EL (cell line): ENCODE data around the gene UFC1.

ENCODE experiments used
- DNase-seq: peaks from one replicate; pipeline ENCODE4 v3.0.0-alpha.2; 2016

UFC1 gene

DNA sequence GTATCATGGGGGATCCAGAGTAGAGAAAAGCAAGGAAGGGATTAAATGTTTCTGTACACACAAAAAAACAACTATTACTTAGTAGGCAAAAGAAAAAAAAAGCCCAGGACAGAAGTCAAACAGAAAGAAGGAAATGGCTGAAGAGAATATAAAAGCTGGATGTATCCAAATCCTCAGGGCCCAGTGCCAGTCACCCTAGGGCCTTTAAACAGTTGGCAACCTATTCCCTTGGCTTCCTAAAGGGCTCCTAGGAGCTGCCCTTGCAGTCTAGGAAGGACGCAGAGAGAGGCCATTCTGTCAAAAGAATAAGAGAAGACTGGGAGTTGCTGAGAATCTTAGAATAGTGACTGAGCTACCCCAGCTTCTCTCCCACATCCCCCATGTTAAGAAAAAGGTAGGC lies 18.6 kb downstream of the UFC1 start:
- no peak for DNase-seq

DNA sequence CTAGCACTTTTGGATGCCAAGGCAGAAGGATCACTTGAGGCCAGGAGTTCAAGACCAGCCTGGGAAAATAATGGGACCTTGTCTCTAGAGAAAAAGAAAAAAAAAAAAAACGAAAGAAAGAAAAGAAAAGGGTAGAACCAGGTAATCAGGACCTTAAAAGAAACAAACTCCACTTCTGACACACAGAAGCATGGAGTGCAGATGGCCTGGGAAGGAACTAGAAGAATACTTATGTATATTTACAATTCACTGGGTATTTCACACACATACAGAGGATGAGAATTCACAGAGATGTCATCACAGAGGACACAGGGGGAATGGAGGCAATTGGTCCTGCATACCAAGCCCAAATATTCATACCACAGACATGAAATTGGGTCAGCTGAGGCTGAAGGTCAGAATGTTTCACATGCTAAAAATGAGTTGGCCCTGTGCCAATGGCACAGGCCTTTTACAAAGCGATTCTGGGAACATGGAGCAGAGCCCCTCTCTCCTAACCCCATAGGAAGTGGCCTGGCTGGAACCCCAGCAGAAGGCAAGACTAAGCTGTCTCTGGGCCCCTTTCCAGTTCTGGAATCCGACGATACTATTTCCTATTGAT lies 19.1 kb downstream of the UFC1 start:
- peak; percentile 95 for DNase-seq

DNA sequence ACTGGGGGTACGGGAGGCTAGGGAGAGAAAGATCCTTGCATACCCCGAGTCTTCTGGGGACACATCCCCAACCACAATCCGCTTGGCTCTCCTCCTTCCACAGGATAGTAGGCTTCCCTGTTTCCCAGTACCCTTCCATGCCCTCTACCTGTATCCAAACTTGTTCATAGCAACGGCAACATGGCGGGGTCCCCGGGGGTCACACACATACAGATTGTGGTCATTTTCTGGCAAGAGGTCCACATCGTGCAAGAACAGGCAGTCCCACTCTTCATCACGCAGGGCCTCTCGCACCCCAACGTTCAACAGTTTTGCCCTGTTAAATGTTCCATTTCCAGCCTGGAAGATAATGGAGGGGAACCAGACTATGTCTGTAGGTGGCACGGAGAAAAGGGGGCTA lies 19.9 kb downstream of the UFC1 start:
- DNase-seq, result no peak

DNA sequence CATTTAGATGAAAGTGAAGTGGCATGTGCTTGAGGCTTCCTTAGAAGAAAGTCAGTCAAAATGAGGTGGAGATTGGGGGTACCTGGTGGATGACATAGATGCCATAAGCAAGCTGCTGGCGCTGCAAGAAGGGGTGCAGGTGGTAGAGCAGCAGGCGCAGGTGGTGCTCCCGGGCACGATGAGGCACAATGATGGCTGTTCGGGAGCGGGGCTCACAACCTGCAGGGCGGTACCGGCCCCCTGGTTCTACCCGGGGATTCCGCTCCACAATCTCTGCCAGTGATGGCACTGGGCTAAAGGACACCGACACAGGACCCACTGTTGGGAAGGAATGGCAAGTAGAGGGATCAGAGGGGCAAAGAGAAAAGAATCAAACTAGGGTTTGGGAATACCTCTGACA lies 21.1 kb downstream of the UFC1 start:
- DNase-seq, result no peak

DNA sequence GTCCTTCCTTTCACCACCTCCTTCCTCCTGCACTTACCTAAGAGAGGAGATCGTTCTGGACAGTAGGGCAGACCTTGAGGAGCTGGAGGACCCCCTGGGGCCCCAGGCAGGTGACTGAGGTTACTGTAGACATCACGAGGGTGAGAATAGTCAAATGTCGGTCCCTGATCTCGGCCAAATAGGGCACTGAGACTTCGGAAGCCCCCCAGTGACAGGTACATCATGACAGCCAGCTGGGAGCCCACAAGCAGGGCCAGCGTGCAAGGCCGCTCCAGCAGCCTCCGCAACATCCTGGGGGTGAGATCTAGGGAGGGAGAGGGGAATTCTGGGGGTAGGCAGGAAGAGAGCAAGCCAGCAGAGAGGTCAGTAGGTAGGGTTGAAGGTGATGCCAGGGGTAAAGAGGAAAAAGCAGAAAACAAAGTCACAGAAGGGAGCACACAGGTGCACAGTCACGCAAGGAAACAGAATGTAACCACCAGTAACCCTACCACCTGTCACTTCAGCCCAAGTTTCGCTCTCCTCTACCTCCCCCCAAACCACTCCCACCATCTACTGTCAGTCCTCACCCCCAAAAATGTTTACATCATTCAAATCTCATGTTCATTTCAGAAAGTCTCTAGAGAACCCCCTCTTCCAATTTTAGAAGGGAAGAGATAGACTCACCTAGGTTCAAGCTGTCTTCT lies 22.1 kb downstream of the UFC1 start:
- DNase-seq, result no peak

DNA sequence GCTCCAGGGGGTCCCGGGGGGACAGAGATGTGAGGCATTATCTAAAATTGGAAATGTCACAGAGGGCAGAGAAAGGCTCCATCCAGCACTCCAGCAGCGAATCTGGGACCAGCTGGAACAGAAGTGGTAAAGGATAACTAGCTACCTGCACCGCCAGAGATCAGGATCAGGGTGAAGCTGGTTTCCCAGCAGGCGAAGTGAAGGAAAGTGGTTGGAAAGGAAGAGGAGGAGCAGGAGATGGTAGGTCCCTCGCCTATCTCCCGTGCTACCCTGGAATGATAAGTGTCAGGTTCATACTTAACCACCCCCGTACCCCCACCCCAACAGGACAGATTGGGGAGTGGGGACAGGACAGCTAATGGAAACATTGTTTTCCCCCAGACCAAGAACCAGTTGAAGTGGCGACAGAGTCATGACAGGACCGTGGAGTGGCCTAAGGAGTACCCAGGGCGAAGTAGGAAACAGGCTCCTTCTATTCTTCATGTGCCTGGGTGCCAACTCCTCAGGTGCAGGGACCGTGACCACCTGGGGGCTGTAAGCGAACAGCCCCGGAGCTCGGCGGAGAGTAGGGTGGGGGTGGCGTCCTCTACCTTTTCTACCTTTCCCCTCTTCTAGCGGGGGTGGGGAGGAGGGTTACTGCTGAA lies 22.8 kb downstream of the UFC1 start:
- no peak for DNase-seq

DNA sequence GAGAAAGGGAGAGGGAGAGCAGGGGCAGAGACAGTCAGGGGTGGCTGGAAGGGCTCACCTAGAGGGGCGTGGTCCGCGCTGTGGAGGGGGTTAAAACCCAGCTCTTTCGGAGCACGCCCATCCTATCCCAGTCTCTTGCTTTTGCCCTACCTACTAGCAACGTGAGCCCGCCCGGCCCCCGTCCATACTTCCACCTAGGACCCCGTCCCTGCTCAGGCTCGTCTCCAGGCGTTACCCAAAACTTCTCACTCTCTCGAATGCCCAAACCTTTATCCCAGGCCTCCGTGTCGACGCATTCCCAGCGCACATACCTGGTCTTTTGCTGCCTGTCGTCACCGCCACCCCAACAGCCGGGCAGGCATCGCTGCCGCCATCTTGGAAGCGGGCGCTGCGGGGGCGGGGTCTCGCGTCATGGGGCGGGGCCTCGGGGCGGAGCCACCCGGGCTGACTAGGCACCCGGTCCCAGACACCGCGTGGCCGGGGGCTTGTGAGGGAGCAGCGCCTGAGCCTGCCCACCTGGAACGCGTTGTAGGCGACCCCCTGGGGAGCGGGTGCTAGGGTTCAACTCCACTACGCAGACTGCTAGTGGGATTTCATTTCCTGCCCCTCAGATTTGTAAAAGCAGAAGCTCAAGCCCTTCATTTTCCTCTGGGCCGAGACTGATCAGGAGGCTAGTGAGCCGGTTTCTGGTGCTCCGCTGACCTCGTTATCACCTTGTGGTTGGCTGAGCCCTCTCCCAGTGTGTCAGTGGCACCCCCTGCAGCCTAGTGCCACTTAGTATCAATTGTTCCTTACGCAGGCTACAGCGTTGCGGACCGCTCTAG lies 23.5 kb downstream of the UFC1 start, which contains the start of gene B4GALT3:
B4GALT3 (minus strand) TSS at position 396 of the 824 bp plus-strand sequence. CDS start 1,447 bp downstream, outside the sequence.
- DNase-seq, result peak; percentile 77

DNA sequence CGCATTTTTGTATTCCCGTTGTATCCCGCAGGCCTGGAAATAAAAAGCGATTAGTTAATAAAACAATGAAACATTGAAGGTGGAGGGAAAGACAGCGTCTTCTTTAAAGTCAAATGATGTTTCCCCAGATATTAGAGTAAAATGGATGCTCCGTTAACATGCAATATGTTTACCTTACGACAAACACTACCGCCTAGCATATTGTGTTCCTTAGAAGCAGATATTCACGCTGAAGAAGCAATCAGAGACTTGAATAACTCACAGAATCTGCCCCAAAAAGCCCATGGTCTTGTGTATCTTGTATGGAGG lies 24.1 kb downstream of the UFC1 start:
- DNase-seq, result no peak

DNA sequence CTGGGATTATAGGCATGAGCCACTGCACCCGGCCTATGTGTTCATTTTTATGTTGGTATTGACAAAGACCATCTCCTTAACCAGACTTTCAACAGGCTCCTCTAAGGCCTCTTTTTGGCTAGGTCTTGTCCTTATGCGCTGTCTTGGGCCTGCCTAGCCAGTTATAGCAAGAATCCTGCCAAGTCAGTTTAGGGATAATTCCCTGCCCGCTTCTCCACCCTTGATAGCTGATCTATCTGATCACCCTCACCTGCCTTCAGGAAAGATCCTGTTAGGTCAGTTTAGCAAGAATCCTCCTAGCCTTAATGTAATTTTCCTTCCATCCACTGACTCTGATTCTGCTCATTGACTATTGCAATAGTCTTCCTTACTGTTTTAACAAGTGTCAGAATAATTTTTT lies 25.9 kb downstream of the UFC1 start:
- no peak for DNase-seq

DNA sequence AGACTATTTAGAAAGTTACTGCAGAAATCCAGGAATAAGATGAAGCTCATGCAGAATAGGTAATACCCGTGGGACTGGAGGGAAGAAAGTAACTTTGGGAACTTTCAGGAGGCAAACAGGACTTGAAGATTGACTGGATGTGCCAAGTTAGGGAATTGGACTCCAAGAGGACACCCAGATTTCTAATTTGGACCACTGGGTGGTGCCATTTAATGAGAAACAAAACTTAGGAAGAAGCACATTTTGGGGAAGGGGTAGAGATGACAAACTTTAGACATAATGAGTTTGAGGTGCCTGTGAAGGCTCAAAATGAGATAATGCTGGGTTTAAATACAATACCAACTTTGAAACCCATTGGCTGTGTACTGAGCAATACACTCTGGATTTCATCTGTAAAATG lies 26.9 kb downstream of the UFC1 start:
- DNase-seq, result no peak

DNA sequence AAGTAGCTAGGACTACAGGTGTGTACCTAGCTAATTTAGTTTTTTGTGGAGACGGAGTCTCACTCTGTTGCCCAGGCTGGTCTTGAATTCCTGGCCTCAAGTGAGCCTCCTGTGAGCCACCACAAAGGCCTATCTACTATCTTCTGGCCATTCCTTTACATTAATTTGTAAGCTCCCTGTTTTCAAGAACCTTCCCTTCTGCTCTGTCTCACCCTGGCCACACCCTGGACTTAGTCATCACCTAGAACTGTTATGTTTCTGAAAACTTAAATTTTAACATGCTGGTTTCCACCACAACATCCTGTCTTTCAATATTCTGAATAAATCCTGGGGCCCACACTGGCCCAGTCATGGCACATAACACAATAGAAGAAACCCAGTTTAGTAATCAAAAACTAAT lies 28.4 kb downstream of the UFC1 start:
- peak; percentile 63 for DNase-seq

DNA sequence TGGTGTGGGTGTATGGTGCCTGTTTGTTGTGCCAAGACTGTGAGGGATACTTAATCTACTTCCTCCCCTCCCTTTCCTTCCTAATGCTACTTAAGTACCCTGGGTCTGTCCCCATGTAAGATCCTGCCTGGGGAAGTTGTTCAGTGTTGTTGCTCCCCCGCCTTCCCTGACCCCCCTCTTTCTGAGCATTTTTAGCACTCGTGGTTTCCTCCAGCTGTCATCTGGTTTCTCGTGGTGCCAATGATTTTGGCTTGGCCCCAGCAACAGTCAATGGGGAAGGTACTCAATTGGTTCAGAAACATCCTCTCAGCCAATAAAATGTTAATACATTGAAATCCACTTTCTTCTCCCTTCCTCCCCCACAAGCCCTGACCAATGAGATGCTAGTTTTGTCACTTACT lies 31.5 kb downstream of the UFC1 start:
- DNase-seq, result peak; percentile 46

DNA sequence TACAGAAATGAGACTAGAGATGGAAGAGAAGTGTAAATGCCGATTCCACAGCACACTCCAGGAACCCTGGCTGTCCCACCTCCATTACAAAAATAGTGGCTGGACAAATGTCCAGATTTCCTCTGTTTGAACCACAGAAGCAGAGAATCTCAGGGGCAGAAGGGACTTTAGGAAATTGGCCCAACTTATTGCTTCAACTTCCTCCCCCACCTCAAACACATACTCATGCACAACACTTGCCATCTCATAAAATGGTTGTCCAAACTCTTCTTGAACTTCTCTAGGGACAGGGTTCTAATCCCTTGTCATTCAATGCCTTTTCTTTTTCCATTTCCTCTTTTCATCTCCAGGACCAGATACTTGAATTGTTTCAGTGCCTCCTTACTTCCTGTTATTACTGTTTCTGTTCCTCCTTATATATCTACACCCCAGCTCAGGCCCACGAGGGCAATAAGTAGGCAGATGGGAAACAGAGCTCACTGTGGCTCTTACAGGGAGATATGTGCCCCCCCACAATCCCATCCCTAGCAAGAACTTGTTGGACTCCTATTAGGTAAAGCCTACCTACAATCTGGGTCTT lies 32.0 kb downstream of the UFC1 start:
- no peak for DNase-seq

DNA sequence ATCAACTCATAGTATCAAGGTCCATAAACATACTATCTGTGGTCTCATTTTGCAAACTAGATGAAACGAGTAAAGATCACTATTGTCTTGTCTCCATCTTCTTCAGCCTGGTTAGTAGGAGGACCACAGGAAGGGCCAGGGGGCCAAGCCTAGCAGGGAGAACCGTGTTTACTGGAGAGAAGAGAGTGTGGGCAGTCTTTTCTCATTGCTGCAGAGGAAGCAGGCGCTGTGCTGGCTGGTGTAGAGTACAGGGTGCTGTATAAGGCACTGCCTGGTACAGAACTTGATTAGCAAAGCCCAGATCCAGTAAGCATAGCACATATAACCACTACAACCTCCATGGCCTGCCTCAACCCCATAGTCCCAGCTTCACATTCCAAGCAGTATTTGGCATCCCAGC lies 33.5 kb downstream of the UFC1 start:
- no peak for DNase-seq

DNA sequence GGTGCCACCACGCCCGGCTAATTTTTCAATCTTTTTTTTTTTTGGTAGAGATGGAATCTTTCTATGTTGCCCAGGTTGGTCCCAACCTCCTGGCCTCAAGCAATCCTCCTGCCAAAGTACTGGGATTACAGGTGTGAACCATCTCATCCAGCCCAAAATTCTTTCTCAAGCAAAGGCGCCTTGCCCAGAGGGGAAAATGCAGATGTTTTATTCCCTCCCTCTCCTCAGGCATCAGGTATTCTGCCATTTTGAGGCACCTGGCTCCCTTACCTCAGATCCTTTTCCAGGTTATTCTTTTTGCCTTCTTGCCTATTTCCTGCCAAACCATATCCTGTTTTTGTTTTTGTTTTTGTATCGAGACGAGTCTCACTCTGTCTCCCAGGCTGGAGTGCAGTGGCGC lies 34.6 kb downstream of the UFC1 start:
- DNase-seq, result no peak

DNA sequence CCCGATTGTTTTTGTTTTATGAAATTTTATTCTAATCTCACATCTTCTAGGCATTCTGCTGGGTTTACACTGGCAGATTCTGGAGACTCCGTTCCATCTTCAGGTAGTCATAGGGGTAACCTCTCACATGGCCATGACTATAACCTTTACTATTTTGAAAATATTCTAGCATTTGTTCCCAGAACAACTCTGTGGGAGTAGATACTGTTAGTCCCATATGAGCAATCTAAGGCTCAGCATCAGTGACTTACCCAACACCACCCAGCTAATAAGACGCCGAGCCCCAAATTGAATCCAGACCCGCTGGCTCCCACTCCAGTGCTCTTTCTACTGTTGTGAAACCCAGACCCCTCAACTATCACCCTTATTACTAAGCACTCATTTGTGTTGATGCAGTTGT lies 35.3 kb downstream of the UFC1 start:
- DNase-seq, result no peak

DNA sequence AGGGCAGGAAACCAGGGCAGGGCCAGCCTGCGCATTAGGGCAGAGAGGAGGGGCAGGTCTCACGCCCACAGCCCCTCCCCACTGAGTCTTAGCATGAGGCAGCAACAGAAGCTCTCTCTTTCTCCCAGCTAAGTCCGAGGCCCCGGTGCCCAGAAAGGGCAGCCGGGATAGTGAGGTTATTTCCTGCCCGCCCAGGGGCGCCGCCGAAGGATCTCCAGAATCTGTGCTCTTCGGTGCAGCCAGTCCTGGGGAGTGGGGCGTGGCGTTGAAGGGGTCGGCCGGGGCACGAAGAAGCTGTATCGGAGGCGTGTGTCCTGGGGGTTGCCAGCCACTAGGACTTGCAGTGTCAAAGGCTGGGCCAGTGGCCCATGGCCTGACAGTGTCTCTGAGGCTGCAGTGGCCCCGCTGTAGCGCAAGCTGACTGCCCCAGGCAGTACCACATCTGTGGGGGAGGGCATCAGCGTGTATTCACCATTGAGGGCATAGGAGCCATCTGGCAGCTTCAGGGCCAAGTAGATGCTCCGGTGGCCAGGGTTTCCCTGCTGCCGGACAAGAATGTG lies 37.3 kb downstream of the UFC1 start:
- no peak for DNase-seq

DNA sequence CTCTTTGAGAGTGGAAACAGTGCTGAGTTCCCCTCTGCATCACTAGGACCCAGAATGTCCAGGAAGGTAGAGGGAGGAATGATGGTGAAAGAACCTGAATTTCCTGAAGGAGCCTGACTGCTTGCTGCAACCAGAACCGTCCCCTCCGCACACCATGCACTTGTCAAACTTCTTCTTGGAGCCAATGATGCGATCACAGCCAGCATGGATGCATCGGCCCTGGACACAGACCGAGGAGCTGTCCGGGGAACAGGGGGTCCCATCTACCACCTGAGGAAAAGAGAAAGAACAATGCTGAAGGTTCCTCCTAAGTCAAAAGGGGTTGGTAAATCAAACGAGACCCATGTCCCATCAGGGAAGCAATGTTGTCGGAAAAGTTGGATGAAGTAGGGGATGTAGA lies 38.2 kb downstream of the UFC1 start:
- no peak for DNase-seq

DNA sequence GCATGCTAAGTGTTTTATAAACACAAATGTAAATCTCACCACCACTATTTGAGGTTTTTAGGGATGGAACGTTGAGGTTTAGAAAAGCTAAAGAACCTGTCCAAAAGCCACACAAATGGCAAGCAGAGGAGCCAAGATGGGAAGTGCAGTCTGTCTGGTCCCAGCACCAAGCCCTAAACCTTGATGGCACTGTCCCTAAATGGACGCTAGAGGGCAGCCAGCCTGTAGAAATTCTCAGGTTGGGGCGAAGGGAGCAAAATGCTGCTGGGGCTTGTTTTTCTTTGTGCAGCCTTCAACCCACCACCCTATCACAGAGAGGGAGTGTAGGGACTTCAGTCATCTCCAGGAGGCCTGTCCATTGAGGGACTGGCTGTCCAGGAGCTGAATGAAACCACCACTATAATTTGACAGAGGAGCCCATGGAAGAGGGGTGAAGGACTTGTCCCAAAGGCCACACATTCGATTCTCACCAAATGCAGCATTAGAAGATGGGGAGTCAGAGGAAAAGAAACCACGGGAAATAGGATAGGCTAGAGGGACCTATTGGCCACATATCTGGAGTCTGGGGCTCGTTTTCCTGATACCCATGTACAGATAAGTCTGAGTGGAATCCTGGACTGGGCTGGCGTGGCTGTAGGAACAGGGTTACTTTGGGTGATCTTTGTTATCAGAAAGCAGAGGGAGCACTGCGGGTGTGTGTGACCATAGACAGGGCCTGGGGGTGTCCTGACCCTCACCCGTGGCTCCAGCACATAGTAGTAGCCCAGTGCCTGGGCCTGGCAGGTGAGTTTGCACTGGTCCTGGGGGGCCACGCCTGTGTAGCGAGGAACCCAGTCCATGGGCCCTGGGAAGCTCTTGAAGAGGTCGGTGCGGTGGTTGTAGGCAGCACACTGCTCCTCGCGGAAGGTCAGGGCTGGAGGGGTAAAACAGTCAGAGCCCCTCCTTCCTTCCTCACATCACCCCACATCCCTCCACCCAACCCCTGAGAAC lies 39.0 kb downstream of the UFC1 start:
- peak; percentile 68 for DNase-seq

DNA sequence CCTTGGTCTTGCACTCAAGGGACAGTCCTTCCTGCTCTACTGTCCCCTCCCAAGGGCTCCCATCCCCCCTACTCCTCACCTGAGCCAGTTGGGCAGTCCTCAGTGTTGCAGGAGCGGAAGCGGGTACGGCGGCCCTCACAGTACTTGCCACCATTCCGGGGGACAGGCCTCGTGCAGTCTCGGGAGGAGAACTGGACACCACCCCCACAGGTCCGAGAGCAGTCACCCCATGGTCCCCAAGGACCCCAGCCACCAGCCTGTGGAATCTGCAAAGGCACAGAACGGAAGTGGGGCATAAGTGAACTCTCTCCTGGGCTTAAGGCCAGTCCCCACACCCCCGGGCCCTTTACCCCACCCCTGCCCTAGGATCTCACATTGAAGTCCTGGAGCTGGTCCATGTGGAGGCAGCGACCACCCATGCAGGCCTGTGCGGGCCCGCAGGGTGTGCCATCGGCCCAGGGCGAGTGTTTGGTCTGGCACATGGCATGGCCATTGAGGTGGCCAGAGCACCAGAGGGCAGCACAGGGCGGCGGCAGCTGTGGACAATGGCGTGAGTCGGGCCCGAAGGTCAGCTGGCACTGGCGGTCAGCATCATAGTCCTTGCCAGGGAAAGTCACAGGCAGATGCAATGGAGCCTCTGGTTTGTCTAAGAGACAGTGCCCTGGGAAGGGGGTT lies 39.9 kb downstream of the UFC1 start:
- DNase-seq, result no peak

DNA sequence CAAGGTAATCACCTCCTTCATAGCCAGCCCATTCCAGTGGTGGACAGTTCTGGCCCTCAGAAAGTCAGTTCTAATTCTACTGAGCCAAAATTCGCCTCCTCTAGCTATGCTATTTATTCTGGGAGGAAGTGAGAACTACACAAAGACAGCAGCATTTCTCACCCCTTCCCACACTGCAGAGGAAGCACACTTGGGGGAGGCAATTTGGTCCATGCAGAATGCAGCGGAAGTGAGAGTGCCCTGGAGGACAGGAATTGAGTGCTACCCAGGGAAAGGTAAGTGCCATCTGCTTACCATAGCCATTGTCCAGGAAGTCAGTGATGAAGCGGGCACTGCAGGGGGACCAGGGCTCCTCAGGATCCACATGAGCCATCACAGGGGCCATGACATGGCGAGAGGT lies 41.4 kb downstream of the UFC1 start:
- no peak for DNase-seq
